GM04503 (cell line): ENCODE measurements around the gene KPNA6.
"Not testable (repeated sequence)": the region's sequence is repeated elsewhere in the genome, so short reads cannot be mapped to it uniquely, and the experiment has no call there.

Source experiments
- DNase-seq: peaks from one replicate; pipeline ENCODE4 v3.0.0-alpha.2; 2012; ENCODE audit warnings: low read depth

KPNA6 gene

DNA sequence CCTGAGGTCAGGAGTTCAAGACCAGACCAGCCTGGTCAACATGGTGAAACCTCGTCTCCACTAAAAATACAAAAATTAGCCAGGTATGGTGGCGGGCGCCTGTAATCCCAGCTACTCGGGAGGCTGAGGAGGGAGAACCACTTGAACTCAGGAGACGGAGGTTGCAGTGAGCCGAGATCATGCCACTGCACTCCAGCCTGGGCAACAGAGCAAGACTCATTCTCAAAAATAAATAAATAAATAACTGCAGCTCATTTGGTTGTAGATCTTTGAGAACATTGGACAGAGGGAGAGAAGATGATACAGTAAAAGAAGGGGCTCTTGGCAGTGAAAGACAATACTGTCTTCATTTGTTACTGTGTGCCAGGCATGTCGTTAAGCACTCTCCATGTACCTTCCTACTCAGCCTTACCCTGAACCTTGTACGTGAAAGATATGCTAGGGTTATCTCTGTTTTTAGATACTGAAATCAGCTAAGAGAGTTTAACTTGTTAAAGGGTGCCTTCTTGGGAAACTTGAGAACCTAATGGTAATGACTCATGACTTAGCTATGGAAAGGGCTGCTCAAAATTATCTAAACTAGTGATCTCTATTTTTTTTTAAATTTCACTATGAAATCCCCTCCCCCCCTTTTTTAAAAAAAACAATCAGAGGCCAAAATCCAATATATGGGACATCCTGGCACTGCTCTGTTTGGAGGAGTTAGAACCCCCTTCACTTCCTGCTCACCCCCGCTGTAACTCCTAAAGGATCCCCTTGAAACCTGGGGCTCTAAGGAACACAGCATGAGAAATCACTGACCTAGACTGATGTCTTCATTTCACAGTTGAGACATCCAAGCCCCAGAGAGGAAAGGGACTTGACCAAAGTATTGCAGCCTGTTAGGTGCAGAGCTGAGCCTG is 6.8 kb upstream of the KPNA6 start:
- no peak for DNase-seq

GRCh38 chr1:32104127-32104526 is 3.7 kb upstream of the KPNA6 start:
- DNase-seq, result no peak

DNA sequence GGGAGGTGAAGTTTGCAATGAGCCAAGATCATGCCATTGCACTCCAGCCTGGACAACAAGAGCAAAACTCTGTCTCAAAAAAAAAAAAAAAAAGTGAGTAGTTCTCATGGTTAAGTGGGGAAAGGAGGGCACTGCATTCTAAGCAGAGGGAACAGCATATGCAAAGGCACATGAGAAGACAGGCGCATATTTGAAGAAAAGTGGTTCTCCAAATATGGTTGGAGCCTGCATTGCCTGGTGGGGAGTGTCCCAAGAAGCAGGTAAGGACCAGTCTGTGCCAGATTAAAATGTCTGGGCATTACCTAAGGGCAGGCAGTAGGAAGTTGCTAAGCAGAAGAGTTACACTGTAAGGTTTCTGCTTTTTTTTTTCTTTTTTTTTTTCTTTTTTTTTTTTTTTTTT is 2.5 kb upstream of the KPNA6 start:
- DNase-seq, result no peak

DNA sequence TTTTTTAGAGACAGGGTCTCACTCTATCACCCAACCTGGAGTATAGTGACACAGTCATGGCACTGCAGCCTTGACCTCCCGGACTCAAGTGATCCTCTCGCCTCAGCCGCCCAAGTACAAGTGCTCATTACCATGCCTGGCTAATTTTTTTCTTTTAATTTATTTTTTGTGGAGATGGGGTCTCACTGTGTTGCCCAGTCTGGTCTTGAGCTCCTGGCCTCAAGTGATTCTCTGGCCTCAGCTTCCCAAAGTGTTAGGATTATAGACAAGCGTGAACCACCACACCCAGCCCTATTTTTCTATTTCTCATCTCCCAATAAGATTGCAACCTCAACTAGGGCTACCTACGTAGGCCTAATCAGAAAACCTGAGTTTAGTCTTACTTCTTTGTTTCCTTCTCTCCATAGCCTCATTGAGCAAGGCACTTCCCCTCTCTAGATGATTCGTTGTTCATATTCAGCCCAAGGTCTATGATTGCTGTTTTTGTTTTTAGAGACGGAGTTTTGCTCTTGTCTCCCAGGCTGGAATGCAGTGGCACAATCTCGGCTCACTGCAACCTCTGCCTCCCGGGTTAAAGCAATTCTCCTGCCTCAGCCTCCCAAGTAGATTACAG is 1.1 kb upstream of the KPNA6 start:
- no peak for DNase-seq

GRCh38 chr1:32111040-32111623 is 3.3 kb downstream of the KPNA6 start:
- no peak for DNase-seq

GRCh38 chr1:32111789-32112188 is 3.9 kb downstream of the KPNA6 start:
- no peak for DNase-seq

- DNase-seq, result no peak
Measured at GRCh38 chr1:32112806-32113375, 5.0 kb downstream of the KPNA6 start.

GRCh38 chr1:32113436-32113835 is 5.6 kb downstream of the KPNA6 start:
- DNase-seq, result not testable (repeated sequence)

DNA sequence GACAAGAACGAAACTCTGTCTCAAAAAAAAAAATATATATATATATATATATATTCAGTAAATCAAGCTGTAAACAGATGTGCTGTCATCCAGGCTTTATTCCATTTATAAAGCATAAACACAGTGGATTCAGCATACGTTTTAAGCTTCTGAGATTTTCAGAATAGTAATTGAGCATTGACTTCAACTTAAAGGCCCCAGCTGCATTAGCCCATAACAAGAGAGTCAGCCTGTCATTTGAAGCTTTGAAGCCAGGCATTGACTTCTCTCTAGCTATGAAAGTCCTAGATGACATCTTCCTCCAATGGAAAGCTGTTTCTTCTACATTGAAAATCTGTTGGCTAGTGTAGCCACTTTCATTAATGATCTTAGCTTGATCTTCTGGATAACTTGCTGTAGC is 6.6 kb downstream of the KPNA6 start:
- DNase-seq, result no peak

GRCh38 chr1:32115496-32115895 is 7.6 kb downstream of the KPNA6 start:
- no peak for DNase-seq

GRCh38 chr1:32116531-32116930 is 8.7 kb downstream of the KPNA6 start:
- no peak for DNase-seq

GRCh38 chr1:32122151-32122550 is 14.3 kb downstream of the KPNA6 start:
- no peak for DNase-seq

DNA sequence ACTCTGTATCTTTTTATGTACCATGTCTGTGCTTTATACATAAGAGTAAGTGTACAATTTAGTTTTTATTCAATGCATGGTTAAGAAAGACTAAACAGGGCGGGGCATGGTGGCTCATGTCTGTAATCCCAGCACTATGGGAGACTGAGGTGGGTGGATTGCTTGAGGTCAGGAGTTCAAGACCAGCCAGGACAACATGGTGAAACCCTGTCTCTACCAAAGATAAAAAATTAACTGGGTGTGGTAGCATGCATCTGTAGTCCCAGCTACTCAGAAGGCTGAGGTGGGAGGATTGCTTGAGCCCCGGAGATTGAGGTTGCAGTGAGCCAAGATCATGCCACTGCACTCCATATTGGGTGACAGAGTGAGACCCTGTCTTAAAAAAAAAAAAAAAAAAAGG is 15.5 kb downstream of the KPNA6 start:
- DNase-seq, result not testable (repeated sequence)

- DNase-seq, result no peak
Measured at GRCh38 chr1:32125313-32125712, 17.5 kb downstream of the KPNA6 start.

DNA sequence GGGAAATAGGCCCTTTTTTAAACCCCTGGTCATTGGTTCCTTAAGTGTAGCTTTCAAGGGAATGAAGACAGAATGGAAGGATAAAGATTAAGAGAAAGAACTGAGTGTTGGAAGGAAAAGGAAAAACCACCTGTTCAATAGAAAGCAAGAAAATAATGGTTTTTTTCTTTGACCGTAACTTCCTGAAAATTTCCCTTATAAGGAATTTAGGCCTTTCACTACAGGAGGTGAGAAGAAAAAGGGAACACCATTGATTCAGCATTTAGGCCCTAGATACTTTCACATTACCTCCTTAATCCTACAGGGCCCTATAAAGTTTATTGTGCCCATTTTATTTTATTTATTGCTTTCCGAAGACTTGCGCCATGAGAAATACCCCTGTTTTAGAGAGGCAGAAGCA is 18.9 kb downstream of the KPNA6 start:
- DNase-seq, result no peak

DNA sequence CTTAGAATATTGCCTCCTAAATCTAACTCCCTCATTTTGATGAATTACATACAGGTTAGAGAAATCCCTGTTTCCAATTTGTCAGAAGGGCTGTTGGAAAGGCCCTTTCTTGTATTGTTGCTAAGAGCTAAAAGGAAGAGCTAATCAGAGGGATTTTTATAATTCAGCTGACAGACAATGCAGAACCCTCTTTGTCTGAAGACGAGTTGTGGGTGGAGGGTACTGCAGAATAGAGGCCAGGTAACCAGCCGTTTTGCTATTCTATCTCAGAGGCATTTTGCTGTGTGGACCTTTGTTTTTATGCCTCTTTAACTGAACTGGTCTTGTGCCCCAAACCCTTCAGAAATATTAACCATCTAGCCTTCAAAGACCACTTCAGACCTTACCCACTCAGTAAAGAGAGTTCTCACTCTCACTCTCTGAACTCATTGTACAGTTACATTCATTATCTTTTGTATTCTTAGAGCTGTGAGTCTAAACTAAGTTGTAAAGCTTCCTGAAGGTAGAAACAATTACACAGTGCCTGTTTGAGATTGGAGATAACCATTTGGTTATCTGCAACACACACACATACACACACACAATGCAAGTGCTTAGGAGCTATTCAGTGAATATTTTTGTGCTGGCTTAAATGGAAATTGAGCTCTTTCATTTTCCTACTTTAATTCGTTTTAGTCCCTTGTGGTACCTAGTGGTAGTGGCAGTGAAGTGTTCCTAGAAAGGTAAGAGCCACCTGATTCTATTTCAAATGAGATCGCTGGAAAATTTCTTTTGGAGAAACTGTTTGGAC is 19.7 kb downstream of the KPNA6 start:
- no peak for DNase-seq

GRCh38 chr1:32128479-32128878 is 20.6 kb downstream of the KPNA6 start:
- no peak for DNase-seq

DNA sequence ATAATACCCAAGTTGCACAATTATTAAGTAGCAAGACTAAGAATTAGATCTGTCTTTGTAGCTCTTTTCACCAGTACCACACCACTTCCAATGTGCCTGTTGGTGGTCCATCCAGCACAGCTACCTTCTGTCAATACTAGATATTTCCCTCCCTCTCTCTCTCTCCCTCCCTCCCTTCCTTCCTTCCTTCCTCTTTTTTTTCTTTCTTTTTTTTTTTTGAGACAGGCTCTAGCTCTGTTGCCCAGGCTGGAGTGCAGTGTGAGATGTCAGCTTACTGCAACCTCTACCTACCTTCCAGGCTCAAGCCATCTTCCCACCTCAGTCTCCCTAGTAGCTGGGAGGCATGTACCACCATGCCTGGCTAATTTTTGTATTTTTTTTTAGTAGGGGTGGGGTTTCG is 21.1 kb downstream of the KPNA6 start:
- no peak for DNase-seq

- DNase-seq, result not testable (repeated sequence)
Measured at GRCh38 chr1:32133950-32134280, 26.1 kb downstream of the KPNA6 start.

- DNase-seq, result no peak
Measured at GRCh38 chr1:32137111-32137510, 29.3 kb downstream of the KPNA6 start.

- no peak for DNase-seq
Measured at GRCh38 chr1:32138965-32139364, 31.1 kb downstream of the KPNA6 start.
